GM23338 (cell line): ENCODE data around the gene DCAF6. TPM values are rescaled to one million over a fixed set of nuclear protein-coding genes. Genes with fewer than 3 reads are reported as not detected.
"Not testable (repeated sequence)": the region's sequence is repeated elsewhere in the genome, so short reads cannot be mapped to it uniquely, and the experiment has no call there.

Source experiments
- ATAC-seq: fragments of 200-7000 bp; cut with Tn5 transposase; 3 replicates; pipeline ENCODE4 v1.9.1; 2020
- DNase-seq: peaks from one replicate; pipeline ENCODE4 v3.0.0-alpha.2; 2015; ENCODE audit warnings: low spot score
- H2AFZ ChIP-seq: fragments of 200-600 bp; sonication (generic); 2 replicates; pipeline ENCODE4 v1.8.0; 2016; ENCODE audit warnings: antibody characterized with exemption, mild to moderate bottlenecking, moderate library complexity
- H3F3A ChIP-seq: fragments of 200-600 bp; sonication (generic); replicated peaks from 2 replicates; pipeline ENCODE4 v1.8.0; 2017; ENCODE audit warnings: antibody characterized with exemption, mixed run types, low read depth
- H3K27ac ChIP-seq: fragments of 200-600 bp; sonication (generic); 2 replicates; pipeline ENCODE4 v1.6.1; 2016; ENCODE audit warnings: low read depth
- H3K27me3 ChIP-seq: fragments of 200-600 bp; sonication (generic); 2 replicates; pipeline ENCODE4 v1.8.0; 2016; ENCODE audit warnings: mild to moderate bottlenecking, mixed run types, moderate library complexity; ENCODE audit not compliant: insufficient read depth
- H3K36me3 ChIP-seq: fragments of 200-600 bp; sonication (generic); 2 replicates; pipeline ENCODE4 v1.8.0; 2016; ENCODE audit warnings: mild to moderate bottlenecking; ENCODE audit not compliant: insufficient read depth
- H3K4me1 ChIP-seq: fragments of 200-600 bp; sonication (generic); 2 replicates; pipeline ENCODE4 v1.8.0; 2016; ENCODE audit warnings: mild to moderate bottlenecking, moderate library complexity; ENCODE audit not compliant: insufficient read depth
- H3K4me2 ChIP-seq: fragments of 200-600 bp; sonication (generic); 2 replicates; pipeline ENCODE4 v1.7.1; 2017; ENCODE audit warnings: mixed run types
- H3K4me3 ChIP-seq: fragments of 200-600 bp; sonication (generic); 2 replicates; pipeline ENCODE4 v1.6.1; 2016; ENCODE audit warnings: mixed run types
- H3K79me2 ChIP-seq: fragments of 200-600 bp; sonication (generic); replicated peaks from 2 replicates; pipeline ENCODE4 v1.8.0; 2017; ENCODE audit warnings: mild to moderate bottlenecking; ENCODE audit not compliant: insufficient read depth
- H3K9me2 ChIP-seq: fragments of 200-600 bp; sonication (generic); 2 replicates; pipeline ENCODE4 v1.8.0; 2017; ENCODE audit not compliant: insufficient read depth
- H4K20me1 ChIP-seq: fragments of 200-600 bp; sonication (generic); replicated peaks from 2 replicates; pipeline ENCODE4 v1.8.0; 2017; ENCODE audit warnings: mild to moderate bottlenecking; ENCODE audit not compliant: insufficient read depth
- H3K27ac Mint-ChIP-seq: 2 replicates; pipeline ENCODE4 v1.8.0; 2020; ENCODE audit warnings: inconsistent platforms, mild to moderate bottlenecking, moderate library complexity, mixed read lengths
- H3K27me3 Mint-ChIP-seq: 3 replicates; pipeline ENCODE4 v1.8.0; 2022; ENCODE audit warnings: low read depth, mild to moderate bottlenecking, moderate library complexity, mixed read lengths, inconsistent platforms; ENCODE audit not compliant: insufficient read depth, poor library complexity
- H3K36me3 Mint-ChIP-seq: 3 replicates; pipeline ENCODE4 v1.8.0; 2021; ENCODE audit warnings: low read depth, mild to moderate bottlenecking, inconsistent platforms, moderate library complexity, mixed read lengths
- H3K4me1 Mint-ChIP-seq: 3 replicates; pipeline ENCODE4 v1.8.0; 2020; ENCODE audit warnings: mild to moderate bottlenecking, inconsistent platforms, mixed read lengths
- H3K4me3 Mint-ChIP-seq: 3 replicates; pipeline ENCODE4 v1.8.0; 2021; ENCODE audit warnings: moderate library complexity, mild to moderate bottlenecking, inconsistent platforms, mixed read lengths
- H3K9me3 Mint-ChIP-seq: 3 replicates; pipeline ENCODE4 v1.8.0; 2020; ENCODE audit warnings: moderate library complexity, mild to moderate bottlenecking, inconsistent platforms, mixed read lengths
- CREB1 ChIP-seq: fragments of 250-450 bp; sonication (Bioruptor Pico); IDR thresholded peaks from 2 replicates; pipeline ENCODE4 v1.5.0; 2020; ENCODE audit warnings: low read depth, mild to moderate bottlenecking, moderate library complexity
- ETS1 ChIP-seq: IDR thresholded peaks from 2 replicates; pipeline ENCODE4 v1.6.1; 2016; ENCODE audit warnings: antibody characterized with exemption
- EZH2 ChIP-seq: fragments of 200-600 bp; sonication (generic); IDR thresholded peaks from one replicate; pipeline ENCODE4 v1.8.0; 2017; ENCODE audit warnings: antibody characterized with exemption, mild to moderate bottlenecking, low read depth; ENCODE audit not compliant: unreplicated experiment
- EZH2phosphoT487 ChIP-seq: fragments of 200-600 bp; sonication (generic); IDR thresholded peaks from one replicate; pipeline ENCODE4 v1.8.1; 2018; ENCODE audit warnings: antibody characterized with exemption; ENCODE audit not compliant: unreplicated experiment
- JUNB ChIP-seq: IDR thresholded peaks from one replicate; pipeline ENCODE4 v1.6.1; 2016; ENCODE audit warnings: antibody characterized with exemption; ENCODE audit not compliant: unreplicated experiment
- NANOG ChIP-seq: IDR thresholded peaks from 2 replicates; pipeline ENCODE4 v1.6.1; 2016; ENCODE audit warnings: antibody characterized with exemption, borderline replicate concordance
- POLR2AphosphoS5 ChIP-seq: IDR thresholded peaks from 2 replicates; pipeline ENCODE4 v1.6.1; 2016; ENCODE audit warnings: antibody characterized with exemption, low read depth
- STAT1 ChIP-seq: IDR thresholded peaks from one replicate; pipeline ENCODE4 v1.6.1; 2016; ENCODE audit warnings: antibody characterized with exemption; ENCODE audit not compliant: unreplicated experiment
- ZNF114 ChIP-seq: fragments of 250-450 bp; sonication (Bioruptor Pico); IDR thresholded peaks from 2 replicates; pipeline ENCODE4 v1.5.0; 2020; ENCODE audit warnings: mild to moderate bottlenecking, moderate library complexity
- long read RNA-seq: library from polyadenylated mRNA; unstranded; transcript quantifications from one replicate; pipeline ENCODE4 v2.0.0, GENCODE V29; 2020; ENCODE audit not compliant: unreplicated experiment
- polyA plus RNA-seq: library from polyadenylated mRNA; unstranded; fragments of >200 nt; fragmentation: Nextera tagmentation; extraction: Ambion mirVana; gene quantifications from 2 replicates; pipeline ENCODE4 v1.2.1, GENCODE V29; 2016
- total RNA-seq: library from RNA; depleted of rRNA; stranded (reverse); fragments of >200 nt; shearing (Covaris generic); gene quantifications from 2 replicates; pipeline ENCODE4 v1.2.3, GENCODE V29; 2014; rRNA removed
- TF ChIP-seq, protein P1 (sequence below), 2 experiments: fragments of 200-600 bp in 1 of 2; sonication (generic) in 1 of 2; conservative IDR thresholded peaks; 2 replicates each; pipeline versions ENCODE4 v1.5.1 to v1.6.1; 2016 to 2017; ENCODE audit warnings: antibody characterized with exemption in 2 of 2, low read depth in 2 of 2, mild to moderate bottlenecking in 2 of 2, moderate library complexity in 1 of 2

The DCAF6 gene
- total RNA-seq (24.6 and 27.3 TPM in 2 replicates), polyA plus RNA-seq (16.7 and 18.6 TPM in 2 replicates)
- long read RNA-seq, partial matches to known transcripts: 1 of 2 reads
- long read RNA-seq, other reads (novel, unspliced or antisense): 0 of 2 reads

GRCh38 chr1:167936068-167936929, at the start of gene DCAF6:
DCAF6 (plus strand) TSS chr1:167936683; CDS start chr1:167936912, 229 bp downstream.
- DNase-seq: peak; percentile 98
- peaks cover 25% of the 10 kb centered on the region for H3K4me1 ChIP-seq
- peaks cover 75% of the 10 kb centered on the region for H3K79me2 ChIP-seq
- H3K4me1 Mint-ChIP-seq: peaks cover 15% of the 10 kb centered on the region
- H3K9me3 Mint-ChIP-seq: no peaks in the 10 kb centered on the region; the same call in 2 of the 3 replicates
- H3K27me3 Mint-ChIP-seq: peaks cover 14% of the 10 kb centered on the region
- peak within 1 kb of the TSS; percentile 93 for H3K4me2 ChIP-seq
- H3K36me3 ChIP-seq: no peaks in the 10 kb centered on the region
- H4K20me1 ChIP-seq: no peaks in the 10 kb centered on the region
- H3K27me3 ChIP-seq: no peaks in the 10 kb centered on the region
- H3K4me3 Mint-ChIP-seq: peak within 1 kb of the TSS; percentile 84
- H3F3A ChIP-seq: 0 out of 2 replicates have a peak, but pooled peaks cover 3% of the 10 kb centered on the region
- peak within 1 kb of the TSS; percentile 77 for H2AFZ ChIP-seq
- peak within 1 kb of the TSS; percentile 55 for H3K4me3 ChIP-seq
- H3K36me3 Mint-ChIP-seq: peaks cover 3% of the 10 kb centered on the region; the same call in 1 of the 3 replicates
- TF ChIP-seq ETS1 (peak; percentile 83; the same call in 1 of the 2 replicates), ZNF114 (CRISPR knock-in tag) (no peak)
- peak within 1 kb of the TSS; percentile 95 for H3K27ac ChIP-seq
- ATAC-seq: peak; percentile 83
- H3K27ac Mint-ChIP-seq: peak within 1 kb of the TSS; percentile 100
- H3K9me2 ChIP-seq: no peaks in the 10 kb centered on the region

DNA sequence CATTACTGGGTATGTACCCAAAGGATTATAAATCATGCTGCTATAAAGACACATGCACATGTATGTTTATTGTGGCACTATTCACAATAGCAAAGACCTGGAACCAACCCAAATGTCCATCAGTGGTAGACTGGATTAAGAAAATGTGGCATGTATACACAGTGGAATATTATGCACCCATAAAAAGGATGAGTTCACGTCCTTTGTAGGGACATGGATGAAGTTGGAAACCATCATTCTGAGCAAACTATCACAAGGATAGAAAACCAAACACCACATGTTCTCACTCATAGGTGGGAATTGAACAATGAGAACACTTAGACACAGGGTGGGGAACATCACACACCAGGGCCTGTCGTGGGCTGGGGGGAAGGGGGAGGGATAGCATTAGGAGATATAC, 49.3 kb upstream of the DCAF6 start:
- not testable (repeated sequence) for H4K20me1 ChIP-seq, H3K4me2 ChIP-seq, H3K4me3 Mint-ChIP-seq, H3K36me3 ChIP-seq, DNase-seq, H3K9me3 Mint-ChIP-seq, H3K27ac ChIP-seq, H3K27ac Mint-ChIP-seq, H3K4me1 ChIP-seq, H3K79me2 ChIP-seq, H3K27me3 ChIP-seq, H3K4me3 ChIP-seq, H3F3A ChIP-seq, H3K27me3 Mint-ChIP-seq, H3K9me2 ChIP-seq, ATAC-seq, H3K4me1 Mint-ChIP-seq, H3K36me3 Mint-ChIP-seq, H2AFZ ChIP-seq

- Histone ChIP-seq H3K36me3 (no peaks in the 10 kb centered on the region), H3K4me2 (no peak overlapping the region), H3K9me2 (peaks cover 2% of the 10 kb centered on the region; the same call in 1 of the 2 replicates), H3K4me3 (no peak overlapping the region), H3K27me3 (no peaks in the 10 kb centered on the region), H3F3A (no peaks in the 10 kb centered on the region), H3K4me1 (no peaks in the 10 kb centered on the region), H3K79me2 (no peaks in the 10 kb centered on the region), H4K20me1 (no peaks in the 10 kb centered on the region), H2AFZ (no peak overlapping the region), H3K27ac (no peak overlapping the region)
- no peaks in the 10 kb centered on the region for H3K27me3 Mint-ChIP-seq
- no peak overlapping the region for H3K27ac Mint-ChIP-seq
- peaks cover 6% of the 10 kb centered on the region; the same call in 2 of the 3 replicates for H3K9me3 Mint-ChIP-seq
- H3K36me3 Mint-ChIP-seq: 0 out of 3 replicates have a peak, but pooled peaks cover 3% of the 10 kb centered on the region
- no peak for ATAC-seq
- no peak for DNase-seq
- no peak for TF ChIP-seq STAT1
- TF ChIP-seq POLR2AphosphoS5: no peak
- no peak for TF ChIP-seq NANOG
- no peak for TF ChIP-seq EZH2phosphoT487
- TF ChIP-seq, protein P1, sequence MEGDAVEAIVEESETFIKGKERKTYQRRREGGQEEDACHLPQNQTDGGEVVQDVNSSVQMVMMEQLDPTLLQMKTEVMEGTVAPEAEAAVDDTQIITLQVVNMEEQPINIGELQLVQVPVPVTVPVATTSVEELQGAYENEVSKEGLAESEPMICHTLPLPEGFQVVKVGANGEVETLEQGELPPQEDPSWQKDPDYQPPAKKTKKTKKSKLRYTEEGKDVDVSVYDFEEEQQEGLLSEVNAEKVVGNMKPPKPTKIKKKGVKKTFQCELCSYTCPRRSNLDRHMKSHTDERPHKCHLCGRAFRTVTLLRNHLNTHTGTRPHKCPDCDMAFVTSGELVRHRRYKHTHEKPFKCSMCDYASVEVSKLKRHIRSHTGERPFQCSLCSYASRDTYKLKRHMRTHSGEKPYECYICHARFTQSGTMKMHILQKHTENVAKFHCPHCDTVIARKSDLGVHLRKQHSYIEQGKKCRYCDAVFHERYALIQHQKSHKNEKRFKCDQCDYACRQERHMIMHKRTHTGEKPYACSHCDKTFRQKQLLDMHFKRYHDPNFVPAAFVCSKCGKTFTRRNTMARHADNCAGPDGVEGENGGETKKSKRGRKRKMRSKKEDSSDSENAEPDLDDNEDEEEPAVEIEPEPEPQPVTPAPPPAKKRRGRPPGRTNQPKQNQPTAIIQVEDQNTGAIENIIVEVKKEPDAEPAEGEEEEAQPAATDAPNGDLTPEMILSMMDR (conservative IDR thresholded peaks at IDR 0.05; ENCODE audit: low read depth in 2 of 2): no peak
- no peak for TF ChIP-seq CREB1 (CRISPR knock-in tag)
- no peak for TF ChIP-seq JUNB
- no peak for TF ChIP-seq EZH2
- H3K4me1 Mint-ChIP-seq: no peaks in the 10 kb centered on the region; the same call in 2 of the 3 replicates
- H3K4me3 Mint-ChIP-seq: no peak overlapping the region
Measured at GRCh38 chr1:167890400-167890799, 46.1 kb upstream of the DCAF6 start.
